KMS-11 (cell line): ENCODE measurements around the gene SMARCA4.

Source experiments
- H2AFZ ChIP-seq: fragments of 200-600 bp; sonication (generic); 2 replicates; pipeline ENCODE4 v1.6.1; 2016; ENCODE audit warnings: antibody characterized with exemption, mixed run types, low read depth
- H3K27ac ChIP-seq: fragments of 200-600 bp; sonication (generic); 2 replicates; pipeline ENCODE4 v1.6.1; 2016; ENCODE audit warnings: mild to moderate bottlenecking, mixed run types
- H3K27me3 ChIP-seq: fragments of 200-600 bp; sonication (generic); 2 replicates; pipeline ENCODE4 v1.6.1; 2017; ENCODE audit warnings: mild to moderate bottlenecking, low read depth, mixed run types, moderate library complexity; ENCODE audit not compliant: insufficient read depth
- H3K36me3 ChIP-seq: fragments of 200-600 bp; sonication (generic); 2 replicates; pipeline ENCODE4 v1.6.1; 2017; ENCODE audit warnings: mild to moderate bottlenecking, mixed run types; ENCODE audit not compliant: insufficient read depth
- H3K4me1 ChIP-seq: fragments of 200-600 bp; sonication (generic); 2 replicates; pipeline ENCODE4 v1.6.1; 2016; ENCODE audit warnings: mild to moderate bottlenecking, low read depth, mixed run types; ENCODE audit not compliant: poor library complexity, severe bottlenecking
- H3K4me2 ChIP-seq: fragments of 200-600 bp; sonication (generic); 2 replicates; pipeline ENCODE4 v1.7.0; 2016; ENCODE audit warnings: mild to moderate bottlenecking, mixed run types
- H3K4me3 ChIP-seq: fragments of 200-600 bp; sonication (generic); IDR thresholded peaks from 2 replicates; pipeline ENCODE4 v1.6.1; 2017; ENCODE audit warnings: low read depth, low read length, mixed read lengths; ENCODE audit not compliant: insufficient read depth
- H3K79me2 ChIP-seq: fragments of 200-600 bp; sonication (generic); 2 replicates; pipeline ENCODE4 v1.6.1; 2016; ENCODE audit warnings: low read depth, mixed run types; ENCODE audit not compliant: insufficient read depth
- H3K9ac ChIP-seq: fragments of 200-600 bp; sonication (generic); 2 replicates; pipeline ENCODE4 v1.6.1; 2016; ENCODE audit warnings: mild to moderate bottlenecking, mixed run types
- H4K20me1 ChIP-seq: fragments of 200-600 bp; sonication (generic); 2 replicates; pipeline ENCODE4 v1.6.1; 2016; ENCODE audit warnings: mild to moderate bottlenecking, mixed run types; ENCODE audit not compliant: insufficient read depth
- TF ChIP-seq, protein P1 (sequence below): fragments of 200-600 bp; sonication (generic); conservative IDR thresholded peaks from 2 replicates; pipeline ENCODE4 v1.6.1; 2017; ENCODE audit warnings: low read depth, mild to moderate bottlenecking, antibody characterized with exemption, low read length, moderate library complexity, mixed read lengths

SMARCA4 gene

DNA sequence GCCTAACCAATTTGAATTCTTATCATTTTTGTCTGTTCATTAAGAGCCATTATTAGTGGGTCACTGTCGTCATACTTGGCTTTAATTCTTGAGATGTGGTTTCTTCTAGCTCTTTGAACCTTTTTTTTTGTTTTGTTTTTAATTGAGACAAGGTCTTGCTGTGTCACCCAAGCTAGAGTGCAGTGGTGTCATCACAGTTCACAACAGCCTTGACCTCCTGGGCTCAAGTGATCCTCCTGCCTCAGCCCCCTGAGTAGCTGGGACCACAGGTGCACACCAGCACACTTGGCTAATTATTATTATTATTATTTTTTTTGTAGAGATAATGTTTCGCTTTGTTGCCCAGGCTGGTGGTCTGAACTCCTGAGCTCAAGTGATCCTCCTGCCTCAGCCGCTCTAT is 102.6 kb downstream of the SMARCA4 start:
- TF ChIP-seq, protein P1, sequence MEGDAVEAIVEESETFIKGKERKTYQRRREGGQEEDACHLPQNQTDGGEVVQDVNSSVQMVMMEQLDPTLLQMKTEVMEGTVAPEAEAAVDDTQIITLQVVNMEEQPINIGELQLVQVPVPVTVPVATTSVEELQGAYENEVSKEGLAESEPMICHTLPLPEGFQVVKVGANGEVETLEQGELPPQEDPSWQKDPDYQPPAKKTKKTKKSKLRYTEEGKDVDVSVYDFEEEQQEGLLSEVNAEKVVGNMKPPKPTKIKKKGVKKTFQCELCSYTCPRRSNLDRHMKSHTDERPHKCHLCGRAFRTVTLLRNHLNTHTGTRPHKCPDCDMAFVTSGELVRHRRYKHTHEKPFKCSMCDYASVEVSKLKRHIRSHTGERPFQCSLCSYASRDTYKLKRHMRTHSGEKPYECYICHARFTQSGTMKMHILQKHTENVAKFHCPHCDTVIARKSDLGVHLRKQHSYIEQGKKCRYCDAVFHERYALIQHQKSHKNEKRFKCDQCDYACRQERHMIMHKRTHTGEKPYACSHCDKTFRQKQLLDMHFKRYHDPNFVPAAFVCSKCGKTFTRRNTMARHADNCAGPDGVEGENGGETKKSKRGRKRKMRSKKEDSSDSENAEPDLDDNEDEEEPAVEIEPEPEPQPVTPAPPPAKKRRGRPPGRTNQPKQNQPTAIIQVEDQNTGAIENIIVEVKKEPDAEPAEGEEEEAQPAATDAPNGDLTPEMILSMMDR = no peak

DNA sequence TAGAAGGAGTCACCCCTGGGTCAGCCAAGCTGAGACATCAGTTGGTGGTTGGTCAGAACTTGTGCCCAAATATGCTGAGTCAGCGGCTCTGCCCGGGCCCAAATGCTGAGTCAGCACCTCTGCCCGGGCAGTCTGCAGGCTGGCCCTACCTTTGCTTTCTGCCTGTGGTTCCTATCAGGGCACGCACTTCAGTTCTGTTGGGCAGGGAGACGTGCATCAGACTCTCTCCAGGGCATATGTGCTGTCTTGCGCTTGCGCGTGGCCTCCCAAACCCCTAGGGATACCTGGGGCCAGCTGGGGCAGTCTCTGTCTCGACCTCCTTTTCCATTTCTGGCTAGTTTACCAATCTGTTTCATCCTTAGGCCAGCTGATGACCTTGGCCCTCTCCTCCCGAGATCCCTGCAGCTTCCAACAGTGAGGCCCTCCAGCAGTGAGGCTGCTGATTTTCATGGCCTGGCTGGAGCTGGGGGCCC is 104.0 kb downstream of the SMARCA4 start:
- H3K27me3 ChIP-seq = no peaks in the 10 kb centered on the region
- H3K4me1 ChIP-seq = no peaks in the 10 kb centered on the region
- H2AFZ ChIP-seq = no peak overlapping the region
- no peaks in the 10 kb centered on the region for H3K79me2 ChIP-seq
- H3K36me3 ChIP-seq = no peaks in the 10 kb centered on the region
- H3K9ac ChIP-seq = no peak overlapping the region
- no peaks in the 10 kb centered on the region for H4K20me1 ChIP-seq
- H3K4me2 ChIP-seq = no peak overlapping the region
- TF ChIP-seq, protein P1 = no peak
- no peak overlapping the region for H3K4me3 ChIP-seq
- H3K27ac ChIP-seq = no peak overlapping the region

More for the DNA sequence above, 102.6 kb downstream of the SMARCA4 start:
- Histone ChIP-seq H3K4me1 (no peaks in the 10 kb centered on the region), H2AFZ (no peak overlapping the region), H3K27me3 (no peaks in the 10 kb centered on the region), H3K27ac (no peak overlapping the region), H3K36me3 (no peaks in the 10 kb centered on the region), H3K4me2 (no peak overlapping the region), H3K79me2 (no peaks in the 10 kb centered on the region), H3K9ac (no peak overlapping the region), H3K4me3 (no peak overlapping the region), H4K20me1 (no peaks in the 10 kb centered on the region)

DNA sequence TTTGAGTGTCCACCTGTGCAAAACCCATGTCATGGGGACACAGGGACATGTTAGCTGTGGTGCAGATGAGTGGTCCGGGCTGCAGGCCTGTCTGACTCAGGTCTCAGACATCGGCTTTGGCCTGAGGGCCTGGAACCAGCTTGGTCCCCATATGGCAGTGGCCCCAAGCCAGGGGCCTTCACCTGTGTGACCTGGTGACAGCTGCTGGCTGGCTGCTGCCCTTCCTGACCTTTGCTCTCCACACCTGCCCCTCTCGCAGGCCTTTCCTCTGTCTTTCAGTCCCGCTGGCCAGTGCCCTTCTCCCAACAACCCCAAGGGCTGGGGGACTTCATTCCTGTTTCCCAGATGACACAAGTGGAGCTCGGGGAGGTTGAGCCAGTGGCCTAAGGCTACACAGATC is 105.5 kb downstream of the SMARCA4 start:
- Histone ChIP-seq H2AFZ (no peak overlapping the region), H3K4me1 (no peaks in the 10 kb centered on the region), H3K36me3 (no peaks in the 10 kb centered on the region), H3K9ac (no peak overlapping the region), H3K4me2 (no peak overlapping the region), H3K27me3 (no peaks in the 10 kb centered on the region), H3K27ac (no peak overlapping the region), H4K20me1 (no peaks in the 10 kb centered on the region), H3K4me3 (no peak overlapping the region), H3K79me2 (no peaks in the 10 kb centered on the region)
- TF ChIP-seq, protein P1 = no peak

DNA sequence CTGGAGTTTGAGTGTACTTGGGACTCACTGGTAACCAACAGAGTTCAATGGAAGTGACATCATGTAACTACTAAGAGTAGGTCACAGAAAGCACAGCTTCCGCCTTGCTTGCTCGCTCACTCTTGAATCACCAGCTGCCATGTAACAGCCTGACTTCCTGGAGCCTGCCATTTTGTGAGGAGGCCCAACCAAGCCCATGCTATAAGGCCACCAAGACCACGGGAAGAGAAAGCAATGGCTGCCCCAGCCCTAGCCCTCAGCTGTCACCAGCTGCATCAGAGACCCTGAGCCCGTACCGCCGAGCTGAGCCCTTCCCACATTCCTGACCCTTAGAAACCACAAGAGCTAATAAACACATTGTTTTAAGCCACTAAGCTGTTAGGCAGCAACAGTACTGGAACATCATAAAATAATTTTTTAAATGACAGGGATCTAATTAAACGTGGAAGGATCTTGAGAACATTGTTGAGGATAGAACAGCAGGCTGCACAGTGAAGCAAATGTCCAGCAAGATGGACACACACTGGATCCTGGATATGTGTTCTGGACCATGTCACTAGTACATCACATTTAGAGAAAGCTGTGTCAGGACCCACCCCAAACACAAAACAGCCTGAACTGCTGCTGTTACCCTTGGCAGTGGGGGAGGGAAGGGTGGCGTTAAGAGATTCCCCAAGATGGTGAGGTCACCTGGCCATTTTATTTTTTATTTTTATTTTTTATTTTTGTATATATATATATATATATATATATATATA is 106.7 kb downstream of the SMARCA4 start:
- Histone ChIP-seq H3K4me3 (no peak overlapping the region), H3K4me1 (no peaks in the 10 kb centered on the region), H4K20me1 (no peaks in the 10 kb centered on the region), H3K4me2 (no peak overlapping the region), H3K79me2 (no peaks in the 10 kb centered on the region), H3K9ac (no peak overlapping the region), H2AFZ (no peak overlapping the region), H3K27ac (no peak overlapping the region), H3K27me3 (no peaks in the 10 kb centered on the region), H3K36me3 (no peaks in the 10 kb centered on the region)
- TF ChIP-seq, protein P1 = no peak
